Cerebellar cortex (tissue), 1 donor: ENCODE measurements around the gene FAH.

Experiments
- DNase-seq: peaks from one replicate; pipeline ENCODE4 v3.0.0-alpha.2; 2015; ENCODE audit warnings: low spot score

Gene FAH

GRCh38 chr15:80199869-80200268 lies 47.1 kb downstream of the FAH start:
- no peak for DNase-seq

GRCh38 chr15:80201256-80202015 lies 48.6 kb downstream of the FAH start:
- DNase-seq = no peak

- DNase-seq = no peak
Measured at GRCh38 chr15:80202016-80202315, 49.2 kb downstream of the FAH start.

GRCh38 chr15:80202641-80203360 lies 50.0 kb downstream of the FAH start:
- DNase-seq = no peak

GRCh38 chr15:80203361-80203885 lies 50.6 kb downstream of the FAH start:
- no peak for DNase-seq

GRCh38 chr15:80204231-80204630 lies 51.4 kb downstream of the FAH start:
- no peak for DNase-seq

- no peak for DNase-seq
Measured at GRCh38 chr15:80207887-80208286, 55.1 kb downstream of the FAH start.

GRCh38 chr15:80208758-80209734 lies 56.2 kb downstream of the FAH start:
- peak; percentile 55 for DNase-seq

GRCh38 chr15:80210611-80211573 lies 58.1 kb downstream of the FAH start:
- peak; percentile 69 for DNase-seq

GRCh38 chr15:80211976-80212375 lies 59.2 kb downstream of the FAH start:
- no peak for DNase-seq

- no peak for DNase-seq
Measured at GRCh38 chr15:80214910-80215309, 62.1 kb downstream of the FAH start.

- peak; percentile 16 for DNase-seq
Measured at GRCh38 chr15:80216141-80216540, 63.3 kb downstream of the FAH start.

- peak; percentile 69 for DNase-seq
Measured at GRCh38 chr15:80216911-80217310, 64.1 kb downstream of the FAH start.

GRCh38 chr15:80217327-80217900 lies 64.6 kb downstream of the FAH start:
- DNase-seq = no peak

GRCh38 chr15:80219955-80220354 lies 67.2 kb downstream of the FAH start:
- DNase-seq = no peak

- no peak for DNase-seq
Measured at GRCh38 chr15:80228959-80229610, 76.3 kb downstream of the FAH start.

- no peak for DNase-seq
Measured at GRCh38 chr15:80231371-80231770, 78.6 kb downstream of the FAH start.

GRCh38 chr15:80233581-80233980 lies 80.8 kb downstream of the FAH start:
- no peak for DNase-seq

- no peak for DNase-seq
Measured at GRCh38 chr15:80234883-80235282, 82.1 kb downstream of the FAH start.
